HL-60 (cell line): ENCODE measurements around the gene CHST9.

ENCODE experiments used
- DNase-seq, 2 experiments: peaks; one replicate each; pipeline ENCODE4 v3.0.0-alpha.2; 2010 to 2020; ENCODE audit warnings: low read depth in 1 of 2, low spot score in 1 of 2
- H3K27ac ChIP-seq: fragments of 250-450 bp; sonication (Bioruptor Pico); replicated peaks from 2 replicates; pipeline ENCODE4 v1.5.1; 2020; ENCODE audit warnings: mild to moderate bottlenecking, moderate library complexity
- H3K27me3 ChIP-seq: fragments of 250-450 bp; sonication (Bioruptor Pico); 2 replicates; pipeline ENCODE4 v1.5.1; 2021; ENCODE audit warnings: mild to moderate bottlenecking, moderate library complexity; ENCODE audit not compliant: insufficient read depth, poor library complexity, severe bottlenecking
- H3K4me3 ChIP-seq: replicated peaks from 2 replicates; pipeline ENCODE4 v1.5.1; 2011; ENCODE audit warnings: mild to moderate bottlenecking, control low read depth, low read length; ENCODE audit not compliant: insufficient read depth
- CTCF ChIP-seq: IDR thresholded peaks from one replicate; pipeline ENCODE4 v1.5.1; 2011; ENCODE audit warnings: low read length, control low read depth, inconsistent platforms; ENCODE audit not compliant: insufficient read depth
- GABPA ChIP-seq: IDR thresholded peaks from 2 replicates; pipeline ENCODE4 v1.6.1; 2012; ENCODE audit warnings: low read depth
- POLR2AphosphoS5 ChIP-seq: IDR thresholded peaks from 2 replicates; pipeline ENCODE4 v1.6.1; 2012; ENCODE audit warnings: low read depth
- SPI1 ChIP-seq: IDR thresholded peaks from 2 replicates; pipeline ENCODE4 v1.6.1; 2012; ENCODE audit warnings: low read depth, mild to moderate bottlenecking, borderline replicate concordance
- TF ChIP-seq, protein P1 (sequence below): IDR thresholded peaks from 2 replicates; pipeline ENCODE4 v1.6.1; 2012; ENCODE audit warnings: low read depth; ENCODE audit not compliant: insufficient replicate concordance

The CHST9 gene

GRCh38 chr18:26863122-26863879 lies 321.8 kb downstream of the CHST9 start:
- DNase-seq, result no peak
- Histone ChIP-seq H3K27ac (no peak overlapping the region), H3K27me3 (peaks cover 28% of the 10 kb centered on the region), H3K4me3 (no peak overlapping the region)
- no peak for TF ChIP-seq SPI1
- TF ChIP-seq CTCF, result no peak
- no peak for TF ChIP-seq GABPA
- no peak for TF ChIP-seq POLR2AphosphoS5
- TF ChIP-seq, protein P1, sequence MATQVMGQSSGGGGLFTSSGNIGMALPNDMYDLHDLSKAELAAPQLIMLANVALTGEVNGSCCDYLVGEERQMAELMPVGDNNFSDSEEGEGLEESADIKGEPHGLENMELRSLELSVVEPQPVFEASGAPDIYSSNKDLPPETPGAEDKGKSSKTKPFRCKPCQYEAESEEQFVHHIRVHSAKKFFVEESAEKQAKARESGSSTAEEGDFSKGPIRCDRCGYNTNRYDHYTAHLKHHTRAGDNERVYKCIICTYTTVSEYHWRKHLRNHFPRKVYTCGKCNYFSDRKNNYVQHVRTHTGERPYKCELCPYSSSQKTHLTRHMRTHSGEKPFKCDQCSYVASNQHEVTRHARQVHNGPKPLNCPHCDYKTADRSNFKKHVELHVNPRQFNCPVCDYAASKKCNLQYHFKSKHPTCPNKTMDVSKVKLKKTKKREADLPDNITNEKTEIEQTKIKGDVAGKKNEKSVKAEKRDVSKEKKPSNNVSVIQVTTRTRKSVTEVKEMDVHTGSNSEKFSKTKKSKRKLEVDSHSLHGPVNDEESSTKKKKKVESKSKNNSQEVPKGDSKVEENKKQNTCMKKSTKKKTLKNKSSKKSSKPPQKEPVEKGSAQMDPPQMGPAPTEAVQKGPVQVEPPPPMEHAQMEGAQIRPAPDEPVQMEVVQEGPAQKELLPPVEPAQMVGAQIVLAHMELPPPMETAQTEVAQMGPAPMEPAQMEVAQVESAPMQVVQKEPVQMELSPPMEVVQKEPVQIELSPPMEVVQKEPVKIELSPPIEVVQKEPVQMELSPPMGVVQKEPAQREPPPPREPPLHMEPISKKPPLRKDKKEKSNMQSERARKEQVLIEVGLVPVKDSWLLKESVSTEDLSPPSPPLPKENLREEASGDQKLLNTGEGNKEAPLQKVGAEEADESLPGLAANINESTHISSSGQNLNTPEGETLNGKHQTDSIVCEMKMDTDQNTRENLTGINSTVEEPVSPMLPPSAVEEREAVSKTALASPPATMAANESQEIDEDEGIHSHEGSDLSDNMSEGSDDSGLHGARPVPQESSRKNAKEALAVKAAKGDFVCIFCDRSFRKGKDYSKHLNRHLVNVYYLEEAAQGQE, result no peak

- Histone ChIP-seq H3K27me3 (peaks cover 28% of the 10 kb centered on the region), H3K27ac (no peak overlapping the region), H3K4me3 (no peak overlapping the region)
- TF ChIP-seq SPI1 (no peak), POLR2AphosphoS5 (no peak), GABPA (no peak), CTCF (no peak)
- TF ChIP-seq, protein P1, result no peak
- no peak for DNase-seq
Measured at GRCh38 chr18:26862084-26862483, 323.0 kb downstream of the CHST9 start.
